C1 segment of cervical spinal cord (tissue), 14 donors: ENCODE results near the gene USP17L27.
"Not testable (repeated sequence)": the region's sequence is repeated elsewhere in the genome, so short reads cannot be mapped to it uniquely, and the experiment has no call there.

Source experiments
- DNase-seq, 14 donors: peaks; one replicate each; lab custom pipeline; 2025; lab: John Stamatoyannopoulos, UW

Gene USP17L27

GRCh38 chr4:9343848-9344247, at the start of gene USP17L27:
USP17L27 (plus strand) TSS chr4:9344148; CDS start chr4:9344148, 0 bp downstream.
- DNase-seq = not testable (repeated sequence)

- not testable (repeated sequence) for DNase-seq
These were observed 19.8 kb upstream of the USP17L27 start for GRCh38 chr4:9324191-9324590.

- not testable (repeated sequence) for DNase-seq
These were observed 19.1 kb upstream of the USP17L27 start, which contains the start of gene USP17L24 for GRCh38 chr4:9324865-9325264. USP17L24 (plus strand) TSS chr4:9325165; CDS start chr4:9325165, 0 bp downstream.

- not testable (repeated sequence) for DNase-seq
These were observed 14.3 kb upstream of the USP17L27 start, which contains the start of gene USP17L25 for GRCh38 chr4:9329611-9330010. USP17L25 (plus strand) TSS chr4:9329911; CDS start chr4:9329911, 0 bp downstream.

GRCh38 chr4:9334358-9334757, 9.6 kb upstream of the USP17L27 start, which contains the start of gene USP17L26:
USP17L26 (plus strand) TSS chr4:9334658; CDS start chr4:9334658, 0 bp downstream.
- DNase-seq = not testable (repeated sequence)

GRCh38 chr4:9339103-9339502, 4.8 kb upstream of the USP17L27 start, which contains the start of gene USP17L5:
USP17L5 (plus strand) TSS chr4:9339403; CDS start chr4:9339403, 0 bp downstream.
- not testable (repeated sequence) for DNase-seq

GRCh38 chr4:9348593-9348992, 4.6 kb downstream of the USP17L27 start, which contains the start of gene USP17L28:
USP17L28 (plus strand) TSS chr4:9348893; CDS start chr4:9348893, 0 bp downstream.
- DNase-seq = not testable (repeated sequence)

- not testable (repeated sequence) for DNase-seq
These were observed 6.9 kb downstream of the USP17L27 start for GRCh38 chr4:9350866-9351265.

- DNase-seq = not testable (repeated sequence)
These were observed 9.4 kb downstream of the USP17L27 start, which contains the start of gene USP17L29 for GRCh38 chr4:9353338-9353737. USP17L29 (plus strand) TSS chr4:9353638; CDS start chr4:9353638, 0 bp downstream.

- not testable (repeated sequence) for DNase-seq
These were observed 18.9 kb downstream of the USP17L27 start, which contains the start of gene USP17L30 for GRCh38 chr4:9362829-9363228. USP17L30 (plus strand) TSS chr4:9363129; CDS start chr4:9363129, 0 bp downstream.

- DNase-seq = not testable (repeated sequence)
These were observed 35.9 kb downstream of the USP17L27 start for GRCh38 chr4:9379881-9380280.

GRCh38 chr4:9381012-9381534, 37.1 kb downstream of the USP17L27 start:
- DNase-seq = peak in 4 of 14 donors; percentile 1 to 21 (median 8)

GRCh38 chr4:9384126-9384525, 40.2 kb downstream of the USP17L27 start:
- no peak for DNase-seq

GRCh38 chr4:9389001-9389400, 45.1 kb downstream of the USP17L27 start:
- DNase-seq = not testable (repeated sequence)
